Measurements from ENCODE around the gene HCLS1. TPM values are rescaled to one million over a fixed set of nuclear protein-coding genes. Genes with fewer than 3 reads are reported as not detected.
A peak's percentile ranks its signal among the peaks of the same experiment; 100 is the strongest.
"Not testable (repeated sequence)": the region's sequence is repeated elsewhere in the genome, so short reads cannot be mapped to it uniquely, and the experiment has no call there.

HCLS1 gene
- polyA plus RNA-seq, 3 donors = 311 to 483 (median 475) TPM

DNA sequence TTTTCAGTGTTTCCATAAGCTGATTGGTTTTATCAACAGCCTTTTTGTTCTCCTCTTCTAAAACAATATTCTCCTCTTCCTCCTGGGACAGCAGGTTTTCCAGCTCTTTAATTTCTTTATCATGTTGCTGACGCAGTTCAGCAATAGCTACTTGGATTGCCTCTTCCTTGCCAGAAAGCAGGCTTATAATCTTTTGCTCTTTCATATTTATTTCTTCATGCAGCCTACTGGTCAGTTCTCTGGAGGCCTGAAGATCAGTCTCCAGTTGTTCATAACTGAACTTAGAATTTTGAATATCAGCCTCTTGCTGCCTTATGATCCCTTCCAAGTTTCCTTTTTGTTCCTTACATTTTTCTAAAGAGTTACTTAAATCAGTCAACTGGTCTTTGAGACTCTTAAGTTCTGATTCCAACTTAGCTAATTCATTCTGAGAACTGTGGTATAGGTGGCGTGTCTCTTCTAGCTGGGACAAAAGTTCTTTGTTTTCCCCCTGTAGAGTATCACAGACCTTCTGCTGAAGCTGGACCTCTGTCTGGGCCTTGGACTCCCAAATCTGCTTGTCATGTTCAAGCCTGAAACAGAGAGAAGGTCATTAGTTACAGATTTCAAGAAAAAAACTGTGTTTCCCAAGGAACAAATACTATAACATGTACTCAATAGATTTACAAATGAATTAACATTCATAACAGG is 31.5 kb upstream of the HCLS1 start:
- H3K27ac Mint-ChIP-seq = peak overlapping the region in 2 of 7 donors; percentile 4 to 55
- intact Hi-C loops (cut with micrococcal nuclease) = no loop called here

DNA sequence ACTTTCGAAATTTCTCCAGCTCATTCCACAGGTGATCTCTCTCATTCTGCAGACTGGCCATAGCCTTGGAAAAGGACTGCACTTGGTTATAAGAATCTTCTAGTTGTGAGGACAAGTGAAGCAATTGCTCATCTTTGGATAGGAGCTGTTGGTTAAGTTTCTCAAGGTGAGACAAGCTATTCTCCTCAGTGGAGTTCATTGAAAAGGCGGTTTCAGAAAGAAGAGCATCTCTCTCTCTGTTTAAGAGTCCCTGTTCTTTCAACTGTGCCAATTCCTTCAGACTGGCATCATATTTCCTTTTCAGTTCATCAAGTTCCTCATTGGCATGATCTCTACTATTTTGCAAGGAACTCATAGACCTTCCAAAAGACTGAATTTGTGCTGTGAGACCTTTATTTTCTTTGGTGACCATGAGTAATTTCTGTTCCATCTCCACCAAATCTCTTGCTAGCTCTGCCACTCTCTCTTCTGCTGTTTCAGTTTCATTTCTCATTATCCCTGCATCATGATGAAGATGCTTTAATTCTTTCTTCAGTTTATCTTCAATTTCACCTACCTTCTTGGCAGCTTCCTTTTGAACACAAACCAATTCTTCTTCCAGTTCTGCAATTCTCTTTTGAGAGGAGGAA is 30.2 kb upstream of the HCLS1 start:
- no peaks in the 10 kb centered on the region for H3K27me3 ChIP-seq (ENCODE audit: control insufficient read depth in 2 of 2, insufficient read depth in 2 of 2, low read length in 2 of 2)
- no peaks in the 10 kb centered on the region for H3K27me3 Mint-ChIP-seq (ENCODE audit: low read depth in 3 of 3)
- DNase-seq = no peak
- H3K36me3 Mint-ChIP-seq = peaks cover 31 to 36% of the 10 kb centered on the region in 2 donors
- intact Hi-C loops (cut with micrococcal nuclease) = no loop called here
- H3K4me3 ChIP-seq (replicated peaks in 1 of 3; ENCODE audit: low read depth in 2 of 3, low read length in 3 of 3) = no peak overlapping the region
- WGBS (ENCODE audit: insufficient coverage) = 88% methylated on average over 1 of the region's 2 CpGs
- no peaks in the 10 kb centered on the region for H3K9me3 ChIP-seq (replicated peaks in 1 of 2; ENCODE audit: control insufficient read depth in 1 of 2, insufficient read depth in 1 of 2, low read length in 2 of 2)
- H3K4me2 ChIP-seq (replicated peaks; ENCODE audit: extremely low read depth, low read length, poor library complexity, severe bottlenecking) = no peak overlapping the region
- peaks cover 7% of the 10 kb centered on the region for H3K4me1 Mint-ChIP-seq
- H3K36me3 ChIP-seq (replicated peaks in 1 of 2; ENCODE audit: control insufficient read depth in 1 of 2, insufficient read depth in 2 of 2, low read length in 2 of 2) = peaks cover 23 to 65% of the 10 kb centered on the region in 2 donors
- H3K27ac ChIP-seq (ENCODE audit: low read depth in 1 of 2, low read length in 2 of 2) = peak overlapping the region in 1 of 2 donors; percentile 63
- H3K79me2 ChIP-seq (ENCODE audit: insufficient read depth, low read length) = no peaks in the 10 kb centered on the region
- H4K20me1 ChIP-seq (ENCODE audit: insufficient read depth, low read length) = no peaks in the 10 kb centered on the region
- H3K27ac Mint-ChIP-seq = peak overlapping the region in 4 of 7 donors; percentile 12 to 66 (median 40)
- TF ChIP-seq, protein P1, sequence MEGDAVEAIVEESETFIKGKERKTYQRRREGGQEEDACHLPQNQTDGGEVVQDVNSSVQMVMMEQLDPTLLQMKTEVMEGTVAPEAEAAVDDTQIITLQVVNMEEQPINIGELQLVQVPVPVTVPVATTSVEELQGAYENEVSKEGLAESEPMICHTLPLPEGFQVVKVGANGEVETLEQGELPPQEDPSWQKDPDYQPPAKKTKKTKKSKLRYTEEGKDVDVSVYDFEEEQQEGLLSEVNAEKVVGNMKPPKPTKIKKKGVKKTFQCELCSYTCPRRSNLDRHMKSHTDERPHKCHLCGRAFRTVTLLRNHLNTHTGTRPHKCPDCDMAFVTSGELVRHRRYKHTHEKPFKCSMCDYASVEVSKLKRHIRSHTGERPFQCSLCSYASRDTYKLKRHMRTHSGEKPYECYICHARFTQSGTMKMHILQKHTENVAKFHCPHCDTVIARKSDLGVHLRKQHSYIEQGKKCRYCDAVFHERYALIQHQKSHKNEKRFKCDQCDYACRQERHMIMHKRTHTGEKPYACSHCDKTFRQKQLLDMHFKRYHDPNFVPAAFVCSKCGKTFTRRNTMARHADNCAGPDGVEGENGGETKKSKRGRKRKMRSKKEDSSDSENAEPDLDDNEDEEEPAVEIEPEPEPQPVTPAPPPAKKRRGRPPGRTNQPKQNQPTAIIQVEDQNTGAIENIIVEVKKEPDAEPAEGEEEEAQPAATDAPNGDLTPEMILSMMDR (IDR thresholded peaks at IDR 0.05) = no peak
- H3K9ac ChIP-seq (ENCODE audit: insufficient read depth, low read length, poor library complexity, severe bottlenecking) = no peak overlapping the region
- H3K4me3 Mint-ChIP-seq = no peak overlapping the region
- peaks cover 0 to 5% (median 2%) of the 10 kb centered on the region in 7 donors for H3K9me3 Mint-ChIP-seq
- H2AFZ ChIP-seq (ENCODE audit: insufficient read depth, low read depth, low read length, poor library complexity, severe bottlenecking) = no peak overlapping the region
- H3K4me1 ChIP-seq (ENCODE audit: control insufficient read depth in 1 of 2, insufficient read depth in 2 of 2, low read length in 2 of 2) = peaks cover 6 to 13% of the 10 kb centered on the region in 2 donors

More for the DNA sequence above, 31.5 kb upstream of the HCLS1 start:
- Histone ChIP-seq H3K4me2 (replicated peaks; ENCODE audit: extremely low read depth, low read length, poor library complexity, severe bottlenecking) (no peak overlapping the region), H4K20me1 (ENCODE audit: insufficient read depth, low read length) (no peaks in the 10 kb centered on the region), H2AFZ (ENCODE audit: insufficient read depth, low read depth, low read length, poor library complexity, severe bottlenecking) (no peak overlapping the region), H3K27ac (ENCODE audit: low read depth in 1 of 2, low read length in 2 of 2) (peak overlapping the region in 1 of 2 donors; percentile 63), H3K9me3 (replicated peaks in 1 of 2; ENCODE audit: control insufficient read depth in 1 of 2, insufficient read depth in 1 of 2, low read length in 2 of 2) (no peaks in the 10 kb centered on the region), H3K9ac (ENCODE audit: insufficient read depth, low read length, poor library complexity, severe bottlenecking) (no peak overlapping the region), H3K36me3 (replicated peaks in 1 of 2; ENCODE audit: control insufficient read depth in 1 of 2, insufficient read depth in 2 of 2, low read length in 2 of 2) (peaks cover 24 to 67% of the 10 kb centered on the region in 2 donors), H3K4me1 (ENCODE audit: control insufficient read depth in 1 of 2, insufficient read depth in 2 of 2, low read length in 2 of 2) (peaks cover 9 to 17% of the 10 kb centered on the region in 2 donors), H3K79me2 (ENCODE audit: insufficient read depth, low read length) (no peaks in the 10 kb centered on the region), H3K27me3 (ENCODE audit: control insufficient read depth in 2 of 2, insufficient read depth in 2 of 2, low read length in 2 of 2) (no peaks in the 10 kb centered on the region), H3K4me3 (replicated peaks in 1 of 3; ENCODE audit: low read depth in 2 of 3, low read length in 3 of 3) (no peak overlapping the region)
- H3K9me3 Mint-ChIP-seq = peaks cover 0 to 3% (median 2%) of the 10 kb centered on the region in 7 donors
- no peaks in the 10 kb centered on the region for H3K27me3 Mint-ChIP-seq (ENCODE audit: low read depth in 3 of 3)
- peaks cover 7% of the 10 kb centered on the region for H3K4me1 Mint-ChIP-seq
- 100% methylated on average over 2 of the region's 2 CpGs for WGBS (ENCODE audit: insufficient coverage)
- H3K4me3 Mint-ChIP-seq = no peak overlapping the region
- TF ChIP-seq, protein P1 (IDR thresholded peaks at IDR 0.05) = no peak
- H3K36me3 Mint-ChIP-seq = peaks cover 30 to 31% of the 10 kb centered on the region in 2 donors
- no peak for DNase-seq

DNA sequence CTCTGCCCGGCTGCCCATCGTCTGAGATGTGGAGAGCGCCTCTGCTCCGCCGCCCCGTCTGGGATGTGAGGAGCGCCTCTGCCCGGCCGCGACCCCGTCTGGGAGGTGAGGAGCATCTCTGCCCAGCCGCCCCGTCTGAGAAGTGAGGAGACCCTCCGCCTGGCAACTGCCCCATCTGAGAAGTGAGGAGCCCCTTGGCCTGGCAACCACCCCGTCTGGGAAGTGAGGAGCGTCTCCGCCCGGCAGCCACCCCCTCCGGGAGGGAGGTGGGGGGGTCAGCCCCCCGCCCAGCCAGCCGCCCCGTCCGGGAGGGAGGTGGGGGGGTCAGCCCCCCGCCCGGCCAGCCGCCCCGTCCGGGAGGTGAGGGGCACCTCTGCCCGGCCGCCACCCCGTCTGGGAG is 28.0 kb upstream of the HCLS1 start:
- H3K27me3 Mint-ChIP-seq (ENCODE audit: low read depth in 3 of 3) = not testable (repeated sequence)
- H3K36me3 Mint-ChIP-seq = peaks cover 39 to 49% of the 10 kb centered on the region in 2 donors

More for the DNA sequence above, 28.0 kb upstream of the HCLS1 start:
- WGBS (ENCODE audit: insufficient coverage) = 100% methylated on average over 1 of the region's 31 CpGs
- Mint-ChIP-seq H3K9me3 (peaks cover 6 to 15% (median 8%) of the 10 kb centered on the region in 7 donors), H3K27ac (peak overlapping the region in 1 of 7 donors; percentile 70)
- H3K27ac ChIP-seq (ENCODE audit: low read depth in 1 of 2, low read length in 2 of 2); H3K4me1 Mint-ChIP-seq; H3K4me2 ChIP-seq (replicated peaks; ENCODE audit: extremely low read depth, low read length, poor library complexity, severe bottlenecking); H4K20me1 ChIP-seq (ENCODE audit: insufficient read depth, low read length); H3K4me3 Mint-ChIP-seq; DNase-seq; H3K27me3 ChIP-seq (ENCODE audit: control insufficient read depth in 2 of 2, insufficient read depth in 2 of 2, low read length in 2 of 2); H2AFZ ChIP-seq (ENCODE audit: insufficient read depth, low read depth, low read length, poor library complexity, severe bottlenecking); H3K4me3 ChIP-seq (replicated peaks in 1 of 3; ENCODE audit: low read depth in 2 of 3, low read length in 3 of 3); H3K79me2 ChIP-seq (ENCODE audit: insufficient read depth, low read length); H3K4me1 ChIP-seq (ENCODE audit: control insufficient read depth in 1 of 2, insufficient read depth in 2 of 2, low read length in 2 of 2); H3K9ac ChIP-seq (ENCODE audit: insufficient read depth, low read length, poor library complexity, severe bottlenecking); intact Hi-C loops (cut with micrococcal nuclease); H3K9me3 ChIP-seq (replicated peaks in 1 of 2; ENCODE audit: control insufficient read depth in 1 of 2, insufficient read depth in 1 of 2, low read length in 2 of 2): not testable (repeated sequence)
- peaks cover 26 to 72% of the 10 kb centered on the region in 2 donors for H3K36me3 ChIP-seq (replicated peaks in 1 of 2; ENCODE audit: control insufficient read depth in 1 of 2, insufficient read depth in 2 of 2, low read length in 2 of 2)

All from CD14-positive monocyte (primary cell).